DOHH2 (cell line): Measurements from ENCODE around the gene GPC1.

Experiments used
- H3F3A ChIP-seq: fragments of 200-600 bp; sonication (generic), shearing (Covaris generic); 2 replicates; pipeline ENCODE4 v1.6.0; 2016; ENCODE audit warnings: antibody characterized with exemption, mild to moderate bottlenecking; ENCODE audit not compliant: control insufficient read depth, insufficient read depth
- H3K27ac ChIP-seq: fragments of 200-600 bp; sonication (generic); 2 replicates; pipeline ENCODE4 v1.5.1; 2014; ENCODE audit warnings: low read depth, mild to moderate bottlenecking, low read length, moderate library complexity
- H3K27me3 ChIP-seq: fragments of 200-600 bp; sonication (generic); 2 replicates; pipeline ENCODE4 v1.6.1; 2014; ENCODE audit warnings: mild to moderate bottlenecking, low read length, mixed read lengths; ENCODE audit not compliant: control insufficient read depth
- H3K36me3 ChIP-seq: fragments of 200-600 bp; sonication (generic); 2 replicates; pipeline ENCODE4 v1.6.1; 2014; ENCODE audit warnings: mild to moderate bottlenecking, low read length, moderate library complexity, mixed read lengths; ENCODE audit not compliant: control insufficient read depth
- H3K4me1 ChIP-seq: fragments of 200-600 bp; sonication (generic); 2 replicates; pipeline ENCODE4 v1.6.1; 2014; ENCODE audit warnings: mild to moderate bottlenecking, low read length, mixed read lengths; ENCODE audit not compliant: control insufficient read depth
- H3K4me2 ChIP-seq: fragments of 200-600 bp; sonication (generic); 2 replicates; pipeline ENCODE4 v1.6.0; 2014; ENCODE audit warnings: mild to moderate bottlenecking, low read length, moderate library complexity
- H3K4me3 ChIP-seq: fragments of 200-600 bp; sonication (generic); 2 replicates; pipeline ENCODE4 v1.5.1; 2014; ENCODE audit warnings: mild to moderate bottlenecking, low read length, mixed read lengths
- H3K79me2 ChIP-seq: fragments of 200-600 bp; sonication (generic); 2 replicates; pipeline ENCODE4 v1.6.1; 2014; ENCODE audit warnings: mild to moderate bottlenecking, low read length, mixed read lengths; ENCODE audit not compliant: control insufficient read depth
- H3K9me2 ChIP-seq: fragments of 200-600 bp; sonication (generic); replicated peaks from 2 replicates; pipeline ENCODE4 v1.6.1; 2014; ENCODE audit warnings: mild to moderate bottlenecking, low read length, mixed read lengths; ENCODE audit not compliant: control insufficient read depth
- H3K9me3 ChIP-seq: fragments of 200-600 bp; sonication (generic); 2 replicates; pipeline ENCODE4 v1.6.1; 2014; ENCODE audit warnings: antibody characterized with exemption, low read length, mixed read lengths; ENCODE audit not compliant: control insufficient read depth, insufficient read depth
- H4K20me1 ChIP-seq: fragments of 200-600 bp; sonication (generic); 2 replicates; pipeline ENCODE4 v1.6.0; 2014; ENCODE audit warnings: low read depth, mild to moderate bottlenecking, antibody characterized with exemption, low read length, moderate library complexity; ENCODE audit not compliant: control insufficient read depth, insufficient read depth
- EZH2phosphoT487 ChIP-seq: fragments of 200-600 bp; sonication (generic); IDR thresholded peaks from 2 replicates; pipeline ENCODE4 v1.6.1; 2017; ENCODE audit warnings: borderline replicate concordance, mild to moderate bottlenecking, antibody characterized with exemption, low read length, moderate library complexity, mixed read lengths
- TF ChIP-seq, protein P1 (sequence below): fragments of 200-600 bp; sonication (generic); IDR thresholded peaks from one replicate; pipeline ENCODE4 v1.5.1; 2014; ENCODE audit warnings: antibody characterized with exemption, mild to moderate bottlenecking, low read depth, low read length; ENCODE audit not compliant: poor library complexity, severe bottlenecking

GPC1 gene

DNA sequence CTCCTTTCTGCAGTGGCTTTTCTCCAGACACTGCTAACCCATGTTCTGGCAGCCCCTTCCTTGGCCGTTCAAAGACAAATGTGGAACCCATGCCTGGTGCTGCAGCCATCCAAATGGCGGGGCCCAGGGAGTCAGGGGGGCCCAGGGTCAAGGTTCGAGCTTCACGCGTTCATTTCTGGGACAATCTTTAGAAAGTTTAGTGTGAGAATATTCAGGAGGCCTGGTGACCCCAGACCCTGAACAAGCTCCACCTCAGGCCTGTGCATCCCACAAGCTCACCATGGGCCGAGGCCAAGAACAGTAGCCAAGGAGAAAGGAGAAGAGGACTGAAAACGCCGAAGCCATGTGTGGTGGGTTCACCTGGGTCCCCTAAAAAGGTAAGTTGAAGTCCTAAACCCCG is 67.9 kb downstream of the GPC1 start:
- Histone ChIP-seq H3K4me3 (no peak overlapping the region), H3K9me3 (no peaks in the 10 kb centered on the region), H3K36me3 (peaks cover 7% of the 10 kb centered on the region; the same call in 1 of the 2 replicates), H3K9me2 (no peaks in the 10 kb centered on the region), H4K20me1 (no peaks in the 10 kb centered on the region), H3K27me3 (no peaks in the 10 kb centered on the region), H3K4me1 (no peaks in the 10 kb centered on the region), H3K79me2 (no peaks in the 10 kb centered on the region), H3F3A (no peaks in the 10 kb centered on the region), H3K27ac (no peak overlapping the region), H3K4me2 (no peak overlapping the region)
- TF ChIP-seq, protein P1, sequence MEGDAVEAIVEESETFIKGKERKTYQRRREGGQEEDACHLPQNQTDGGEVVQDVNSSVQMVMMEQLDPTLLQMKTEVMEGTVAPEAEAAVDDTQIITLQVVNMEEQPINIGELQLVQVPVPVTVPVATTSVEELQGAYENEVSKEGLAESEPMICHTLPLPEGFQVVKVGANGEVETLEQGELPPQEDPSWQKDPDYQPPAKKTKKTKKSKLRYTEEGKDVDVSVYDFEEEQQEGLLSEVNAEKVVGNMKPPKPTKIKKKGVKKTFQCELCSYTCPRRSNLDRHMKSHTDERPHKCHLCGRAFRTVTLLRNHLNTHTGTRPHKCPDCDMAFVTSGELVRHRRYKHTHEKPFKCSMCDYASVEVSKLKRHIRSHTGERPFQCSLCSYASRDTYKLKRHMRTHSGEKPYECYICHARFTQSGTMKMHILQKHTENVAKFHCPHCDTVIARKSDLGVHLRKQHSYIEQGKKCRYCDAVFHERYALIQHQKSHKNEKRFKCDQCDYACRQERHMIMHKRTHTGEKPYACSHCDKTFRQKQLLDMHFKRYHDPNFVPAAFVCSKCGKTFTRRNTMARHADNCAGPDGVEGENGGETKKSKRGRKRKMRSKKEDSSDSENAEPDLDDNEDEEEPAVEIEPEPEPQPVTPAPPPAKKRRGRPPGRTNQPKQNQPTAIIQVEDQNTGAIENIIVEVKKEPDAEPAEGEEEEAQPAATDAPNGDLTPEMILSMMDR = no peak
- no peak for TF ChIP-seq EZH2phosphoT487

DNA sequence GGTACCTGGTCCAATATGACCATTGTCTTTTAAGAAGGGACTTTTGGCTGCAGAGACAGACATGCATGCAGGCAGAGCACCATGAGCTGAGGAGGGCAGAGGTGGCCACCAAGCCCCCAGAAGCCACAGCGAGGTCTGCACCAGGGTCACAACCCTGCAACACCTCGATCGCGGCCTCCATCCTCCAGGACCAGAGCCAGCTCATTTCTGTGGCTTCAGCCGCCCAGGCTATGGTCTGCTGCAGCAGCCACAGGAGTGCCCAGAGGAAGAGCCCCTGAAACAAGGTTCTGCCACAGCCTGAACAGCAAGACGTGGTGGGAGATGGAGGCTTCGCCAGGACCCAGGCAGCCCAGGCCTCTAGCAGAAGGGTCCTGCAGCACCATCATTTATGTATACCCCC is 68.4 kb downstream of the GPC1 start:
- TF ChIP-seq EZH2phosphoT487 = no peak
- TF ChIP-seq, protein P1 = no peak
- no peaks in the 10 kb centered on the region for H3K9me2 ChIP-seq

DNA sequence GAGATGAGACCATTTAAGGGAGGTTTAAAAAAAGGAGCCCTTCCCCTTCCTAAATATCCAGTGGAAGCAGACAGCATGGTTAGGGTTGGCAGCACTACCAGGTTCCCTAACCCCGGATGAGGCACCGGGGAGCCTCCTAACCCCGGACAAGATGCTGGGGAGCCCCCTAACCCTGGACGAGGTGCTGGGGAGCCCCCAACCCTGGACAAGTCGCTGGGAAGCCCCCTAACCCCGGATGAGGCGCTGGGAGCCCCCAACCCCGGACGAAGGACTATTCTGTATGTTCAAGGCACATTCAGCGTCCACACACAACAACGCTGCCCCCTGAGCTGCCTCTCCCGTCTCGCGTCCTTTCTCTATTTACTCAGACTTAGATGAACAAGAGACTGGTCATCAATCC is 70.4 kb downstream of the GPC1 start:
- H3F3A ChIP-seq = no peaks in the 10 kb centered on the region
- H3K4me3 ChIP-seq = no peak overlapping the region
- H3K9me2 ChIP-seq = no peaks in the 10 kb centered on the region
- TF ChIP-seq, protein P1 = no peak
- TF ChIP-seq EZH2phosphoT487 = no peak
- no peaks in the 10 kb centered on the region for H3K4me1 ChIP-seq
- H3K36me3 ChIP-seq = no peaks in the 10 kb centered on the region; the same call in 1 of the 2 replicates
- H4K20me1 ChIP-seq = no peaks in the 10 kb centered on the region
- no peak overlapping the region for H3K27ac ChIP-seq
- no peaks in the 10 kb centered on the region for H3K9me3 ChIP-seq
- H3K27me3 ChIP-seq = no peaks in the 10 kb centered on the region
- no peaks in the 10 kb centered on the region for H3K79me2 ChIP-seq
- no peak overlapping the region for H3K4me2 ChIP-seq

More for the DNA sequence above, 68.4 kb downstream of the GPC1 start:
- H3K36me3 ChIP-seq = peaks cover 2% of the 10 kb centered on the region; the same call in 1 of the 2 replicates
- no peak overlapping the region for H3K4me3 ChIP-seq
- no peaks in the 10 kb centered on the region for H3K4me1 ChIP-seq
- H3K79me2 ChIP-seq = no peaks in the 10 kb centered on the region
- no peaks in the 10 kb centered on the region for H3K27me3 ChIP-seq
- H3F3A ChIP-seq = no peaks in the 10 kb centered on the region
- no peak overlapping the region for H3K4me2 ChIP-seq
- no peak overlapping the region for H3K27ac ChIP-seq
- H4K20me1 ChIP-seq = no peaks in the 10 kb centered on the region
- H3K9me3 ChIP-seq = no peaks in the 10 kb centered on the region
